Astrocyte (in vitro differentiated cells and primary cell): Measurements from ENCODE around the gene RBBP8NL. TPM values are rescaled to one million over a fixed set of nuclear protein-coding genes. Genes with fewer than 3 reads are reported as not detected.

Source experiments
- DNase-seq: peaks from one replicate; pipeline ENCODE4 v3.0.0-alpha.2; 2010; ENCODE audit warnings: low read depth
- FAIRE-seq: peaks from 2 replicates; lab custom pipeline; 2011; peaks lifted over from hg19 to GRCh38; lab: Jason Lieb, UNC
- H2AFZ ChIP-seq: 2 replicates; pipeline ENCODE4 v1.6.0; 2012; ENCODE audit warnings: low read depth, low read length, inconsistent platforms
- H3K27ac ChIP-seq: 2 replicates; pipeline ENCODE4 v1.5.1; 2011; ENCODE audit warnings: low read depth, low read length, inconsistent platforms
- H3K27me3 ChIP-seq: 2 replicates; pipeline ENCODE4 v1.6.0; 2011; ENCODE audit warnings: low read length, inconsistent platforms; ENCODE audit not compliant: insufficient read depth
- H3K36me3 ChIP-seq: 2 replicates; pipeline ENCODE4 v1.5.1; 2011; ENCODE audit warnings: low read length, inconsistent platforms; ENCODE audit not compliant: insufficient read depth
- H3K4me1 ChIP-seq: 2 replicates; pipeline ENCODE4 v1.5.1; 2011; ENCODE audit warnings: low read length, inconsistent platforms; ENCODE audit not compliant: insufficient read depth
- H3K4me2 ChIP-seq: 2 replicates; pipeline ENCODE4 v1.6.0; 2012; ENCODE audit warnings: low read length, inconsistent platforms
- H3K4me3 ChIP-seq: 2 replicates; pipeline ENCODE4 v1.5.1; 2011; ENCODE audit warnings: low read depth, mild to moderate bottlenecking, low read length, inconsistent platforms; ENCODE audit not compliant: insufficient read depth
- H3K79me2 ChIP-seq: 2 replicates; pipeline ENCODE4 v1.6.0; 2012; ENCODE audit warnings: mild to moderate bottlenecking, low read length, inconsistent platforms; ENCODE audit not compliant: insufficient read depth
- H3K9ac ChIP-seq: 2 replicates; pipeline ENCODE4 v1.6.0; 2012; ENCODE audit warnings: mild to moderate bottlenecking, low read length, inconsistent platforms
- H3K9me3 ChIP-seq: 2 replicates; pipeline ENCODE4 v1.5.1; 2012; ENCODE audit warnings: low read depth, mild to moderate bottlenecking, low read length, inconsistent platforms; ENCODE audit not compliant: insufficient read depth
- H4K20me1 ChIP-seq: 2 replicates; pipeline ENCODE4 v1.6.0; 2012; ENCODE audit warnings: low read length, inconsistent platforms; ENCODE audit not compliant: insufficient read depth
- H3K27ac Mint-ChIP-seq: one replicate; pipeline ENCODE4 v1.8.0; 2021; ENCODE audit warnings: mild to moderate bottlenecking, mixed read lengths; ENCODE audit not compliant: unreplicated experiment
- H3K27me3 Mint-ChIP-seq: one replicate; pipeline ENCODE4 v1.8.0; 2021; ENCODE audit warnings: low read depth, mixed read lengths; ENCODE audit not compliant: unreplicated experiment
- H3K36me3 Mint-ChIP-seq: one replicate; pipeline ENCODE4 v1.8.0; 2021; ENCODE audit warnings: low read depth, mixed read lengths; ENCODE audit not compliant: unreplicated experiment
- H3K4me1 Mint-ChIP-seq: one replicate; pipeline ENCODE4 v1.8.0; 2021; ENCODE audit warnings: low read depth, mixed read lengths; ENCODE audit not compliant: unreplicated experiment
- H3K4me3 Mint-ChIP-seq: one replicate; pipeline ENCODE4 v1.8.0; 2021; ENCODE audit warnings: mild to moderate bottlenecking, moderate library complexity, mixed read lengths; ENCODE audit not compliant: unreplicated experiment
- H3K9me3 Mint-ChIP-seq: one replicate; pipeline ENCODE4 v1.8.0; 2021; ENCODE audit warnings: mild to moderate bottlenecking, mixed read lengths; ENCODE audit not compliant: unreplicated experiment
- EZH2 ChIP-seq: IDR thresholded peaks from 2 replicates; pipeline ENCODE4 v1.6.1; 2012; ENCODE audit warnings: mild to moderate bottlenecking, low read length, inconsistent platforms; ENCODE audit not compliant: insufficient read depth
- total RNA-seq: library from RNA; stranded (reverse); gene quantifications from 2 replicates; pipeline ENCODE4 v1.2.1, GENCODE V29; 2021
- TF ChIP-seq, protein P1 (sequence below): IDR thresholded peaks from 2 replicates; pipeline ENCODE4 v1.5.1; 2011; ENCODE audit warnings: low read depth, mild to moderate bottlenecking, inconsistent platforms, low read length, moderate library complexity; ENCODE audit not compliant: insufficient read depth

The RBBP8NL gene
- total RNA-seq, 1 donor from 2014 or later = 0.14 TPM

DNA sequence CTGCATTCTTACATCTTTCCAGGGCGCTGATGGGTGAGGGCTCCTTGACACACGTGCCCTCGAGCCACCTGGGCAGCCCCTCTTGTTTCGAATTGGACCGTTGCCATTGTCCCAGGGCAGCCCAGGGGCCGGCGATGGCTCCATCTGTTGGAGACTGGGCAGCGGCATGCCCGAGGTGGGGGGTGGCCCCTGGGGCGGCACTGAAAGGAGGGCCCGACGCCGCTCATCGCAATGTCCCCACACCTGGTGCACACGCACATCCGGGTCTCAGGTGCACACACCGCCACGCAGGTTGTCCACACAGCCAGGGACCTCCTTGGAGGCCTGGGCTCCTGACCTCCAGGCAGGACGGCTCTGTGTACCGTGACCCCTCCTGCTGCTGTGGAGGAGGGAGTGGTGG is 30.5 kb upstream of the RBBP8NL start:
- Histone ChIP-seq H3K36me3 (no peaks in the 10 kb centered on the region), H3K4me3 (no peak overlapping the region), H3K9ac (no peak overlapping the region), H3K4me2 (no peak overlapping the region), H3K79me2 (no peaks in the 10 kb centered on the region), H3K4me1 (no peaks in the 10 kb centered on the region), H3K27me3 (peaks cover 2% of the 10 kb centered on the region), H3K27ac (no peak overlapping the region), H4K20me1 (no peaks in the 10 kb centered on the region), H2AFZ (no peak overlapping the region), H3K9me3 (no peaks in the 10 kb centered on the region)
- no peak overlapping the region for H3K4me3 Mint-ChIP-seq
- FAIRE-seq = no peak
- TF ChIP-seq EZH2 = no peak
- TF ChIP-seq, protein P1, sequence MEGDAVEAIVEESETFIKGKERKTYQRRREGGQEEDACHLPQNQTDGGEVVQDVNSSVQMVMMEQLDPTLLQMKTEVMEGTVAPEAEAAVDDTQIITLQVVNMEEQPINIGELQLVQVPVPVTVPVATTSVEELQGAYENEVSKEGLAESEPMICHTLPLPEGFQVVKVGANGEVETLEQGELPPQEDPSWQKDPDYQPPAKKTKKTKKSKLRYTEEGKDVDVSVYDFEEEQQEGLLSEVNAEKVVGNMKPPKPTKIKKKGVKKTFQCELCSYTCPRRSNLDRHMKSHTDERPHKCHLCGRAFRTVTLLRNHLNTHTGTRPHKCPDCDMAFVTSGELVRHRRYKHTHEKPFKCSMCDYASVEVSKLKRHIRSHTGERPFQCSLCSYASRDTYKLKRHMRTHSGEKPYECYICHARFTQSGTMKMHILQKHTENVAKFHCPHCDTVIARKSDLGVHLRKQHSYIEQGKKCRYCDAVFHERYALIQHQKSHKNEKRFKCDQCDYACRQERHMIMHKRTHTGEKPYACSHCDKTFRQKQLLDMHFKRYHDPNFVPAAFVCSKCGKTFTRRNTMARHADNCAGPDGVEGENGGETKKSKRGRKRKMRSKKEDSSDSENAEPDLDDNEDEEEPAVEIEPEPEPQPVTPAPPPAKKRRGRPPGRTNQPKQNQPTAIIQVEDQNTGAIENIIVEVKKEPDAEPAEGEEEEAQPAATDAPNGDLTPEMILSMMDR = no peak
- no peaks in the 10 kb centered on the region for H3K9me3 Mint-ChIP-seq
- H3K27ac Mint-ChIP-seq = no peak overlapping the region
- peaks cover 23% of the 10 kb centered on the region for H3K27me3 Mint-ChIP-seq
- H3K36me3 Mint-ChIP-seq = no peaks in the 10 kb centered on the region
- H3K4me1 Mint-ChIP-seq = no peaks in the 10 kb centered on the region
- no peak for DNase-seq

DNA sequence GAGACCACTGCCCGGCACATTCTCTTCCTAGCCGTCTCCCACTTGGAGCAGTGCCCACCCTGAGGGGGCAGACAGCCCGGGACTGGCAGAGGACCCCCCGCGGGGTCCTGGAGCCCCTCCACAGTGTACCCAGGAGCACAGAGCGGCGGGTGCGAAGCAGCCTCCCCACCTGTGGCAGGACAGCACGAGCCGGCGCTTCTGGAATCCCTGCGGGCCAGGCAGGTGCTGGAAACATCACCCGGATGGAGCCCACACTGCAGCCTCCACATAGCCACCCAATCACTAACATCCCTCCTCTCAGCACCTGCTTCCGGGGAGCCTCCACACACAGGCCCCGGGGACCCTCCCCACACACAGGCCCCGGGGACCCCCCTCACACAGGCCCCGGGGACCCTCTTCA is 29.8 kb upstream of the RBBP8NL start:
- H3K4me1 Mint-ChIP-seq = no peaks in the 10 kb centered on the region
- Histone ChIP-seq H3K9me3 (no peaks in the 10 kb centered on the region), H4K20me1 (no peaks in the 10 kb centered on the region), H3K4me1 (no peaks in the 10 kb centered on the region), H2AFZ (no peak overlapping the region), H3K79me2 (no peaks in the 10 kb centered on the region), H3K36me3 (no peaks in the 10 kb centered on the region), H3K27me3 (peaks cover 2% of the 10 kb centered on the region), H3K9ac (no peak overlapping the region), H3K27ac (no peak overlapping the region), H3K4me3 (no peak overlapping the region), H3K4me2 (no peak overlapping the region)
- no peaks in the 10 kb centered on the region for H3K9me3 Mint-ChIP-seq
- H3K27ac Mint-ChIP-seq = no peak overlapping the region
- no peak for DNase-seq
- H3K36me3 Mint-ChIP-seq = no peaks in the 10 kb centered on the region
- no peak overlapping the region for H3K4me3 Mint-ChIP-seq
- H3K27me3 Mint-ChIP-seq = peaks cover 21% of the 10 kb centered on the region
- no peak for FAIRE-seq
- no peak for TF ChIP-seq EZH2
- TF ChIP-seq, protein P1 = no peak

DNA sequence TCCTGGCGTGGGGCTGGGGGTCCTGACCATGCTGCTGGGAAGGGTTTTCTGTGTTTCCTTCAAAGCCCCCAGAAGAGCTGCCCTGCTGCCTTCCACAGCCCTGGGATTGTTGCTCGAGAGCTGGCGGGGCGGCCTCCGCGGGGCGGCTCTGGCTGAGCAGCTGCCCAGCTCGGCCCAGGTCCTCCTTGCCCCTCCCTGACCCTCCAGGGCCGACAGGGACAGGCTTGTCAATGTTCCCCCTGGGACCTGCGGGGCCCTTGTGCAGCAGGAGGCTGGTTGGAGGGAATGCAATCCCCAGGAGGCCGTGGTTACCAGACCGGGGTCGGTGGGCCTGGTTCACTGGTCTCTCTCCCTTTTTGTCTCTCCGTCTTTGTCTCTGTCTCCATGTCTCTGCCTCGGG is 28.6 kb upstream of the RBBP8NL start:
- H3K79me2 ChIP-seq = no peaks in the 10 kb centered on the region
- TF ChIP-seq, protein P1 = no peak
- no peak for TF ChIP-seq EZH2
- H3K27ac ChIP-seq = no peak overlapping the region
- H3K9me3 ChIP-seq = no peaks in the 10 kb centered on the region
- no peak overlapping the region for H3K9ac ChIP-seq
- no peaks in the 10 kb centered on the region for H3K36me3 ChIP-seq
- H3K27me3 ChIP-seq = peaks cover 2% of the 10 kb centered on the region
- H3K4me2 ChIP-seq = no peak overlapping the region
- no peaks in the 10 kb centered on the region for H3K4me1 Mint-ChIP-seq
- no peak overlapping the region for H3K27ac Mint-ChIP-seq
- no peaks in the 10 kb centered on the region for H4K20me1 ChIP-seq
- H3K4me3 ChIP-seq = no peak overlapping the region
- no peaks in the 10 kb centered on the region for H3K4me1 ChIP-seq
- no peak overlapping the region for H3K4me3 Mint-ChIP-seq
- FAIRE-seq = no peak
- H3K36me3 Mint-ChIP-seq = no peaks in the 10 kb centered on the region
- no peaks in the 10 kb centered on the region for H3K9me3 Mint-ChIP-seq
- DNase-seq = no peak
- H2AFZ ChIP-seq = no peak overlapping the region
- H3K27me3 Mint-ChIP-seq = peaks cover 21% of the 10 kb centered on the region
